ENCODE data around the gene TRAPPC3.

The TRAPPC3 gene

DNA sequence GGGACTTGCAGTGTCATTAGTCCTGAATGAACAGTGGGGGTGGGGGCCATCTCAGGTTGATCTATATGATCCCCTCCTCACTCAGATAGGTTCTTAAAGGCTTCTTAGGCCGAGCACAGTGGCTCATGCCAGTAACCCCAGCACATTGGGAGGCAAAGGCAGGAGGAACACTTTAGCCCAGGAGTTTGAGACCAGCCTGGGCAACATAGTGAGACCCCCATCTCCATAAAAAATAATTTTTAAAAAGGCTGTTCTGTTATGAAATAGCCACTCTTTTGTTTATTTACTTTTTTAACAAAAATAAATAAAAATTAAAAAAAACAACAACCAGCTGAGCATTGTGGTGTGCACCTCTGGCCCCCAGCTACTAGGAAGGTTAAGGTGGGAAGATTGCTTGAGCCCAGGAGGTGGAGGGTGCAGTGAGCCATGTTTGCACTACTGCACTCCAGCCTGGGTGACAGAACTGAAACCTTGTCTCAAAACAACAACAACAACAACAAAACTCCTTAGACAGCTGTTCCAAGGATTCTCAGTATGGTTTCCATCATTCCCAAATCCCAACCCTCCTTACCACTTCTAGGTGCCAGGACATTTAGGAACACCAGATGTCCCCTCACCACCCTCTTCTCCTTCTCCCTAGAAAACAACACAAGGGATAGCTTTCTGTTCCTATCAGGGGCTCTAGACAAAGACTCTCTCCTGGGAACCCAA, 2.0 kb upstream of the TRAPPC3 start:
- no peak for DNase-seq

DNA sequence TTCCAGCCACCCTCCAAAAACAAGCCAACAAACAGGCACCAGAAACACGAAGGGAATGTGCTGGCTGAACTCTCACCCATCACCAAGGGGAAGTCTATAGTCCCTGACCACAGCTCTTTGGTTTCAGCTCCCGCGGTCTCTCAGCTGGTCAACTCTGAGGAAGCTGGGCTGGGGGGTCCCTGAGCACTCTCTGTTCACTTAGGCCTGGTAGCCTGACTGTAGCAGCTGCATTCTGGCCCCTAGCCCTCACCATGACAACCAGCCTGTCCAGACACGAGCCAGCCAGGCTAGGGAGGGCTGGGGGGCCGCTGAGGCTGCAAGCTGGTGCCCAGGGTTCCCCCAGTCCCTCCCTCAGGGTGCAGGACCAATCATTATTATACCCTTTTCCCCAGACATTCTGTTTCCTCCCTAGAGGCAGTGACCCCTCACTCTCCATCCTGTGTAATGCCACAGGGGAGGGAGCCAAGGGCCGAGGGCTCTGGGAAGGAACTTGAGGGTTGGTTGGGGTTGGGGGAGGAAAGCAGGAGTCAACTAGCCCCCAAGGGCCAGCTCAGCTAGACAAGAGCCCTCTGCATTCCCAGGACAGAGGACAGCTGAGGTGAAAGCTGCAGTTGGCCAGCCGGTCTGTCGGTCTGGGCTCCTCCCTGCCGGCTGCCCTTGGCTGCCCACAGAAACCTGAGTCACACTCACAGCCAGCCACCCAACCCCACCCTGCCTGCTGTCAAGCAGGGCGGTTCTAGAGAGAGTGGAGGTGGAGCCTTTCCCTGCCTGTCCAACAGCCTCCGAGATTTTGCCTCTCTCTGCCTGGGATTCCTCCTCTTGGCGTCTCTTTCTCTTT, 1.2 kb upstream of the TRAPPC3 start:
- peak; percentile 57 for DNase-seq

DNA sequence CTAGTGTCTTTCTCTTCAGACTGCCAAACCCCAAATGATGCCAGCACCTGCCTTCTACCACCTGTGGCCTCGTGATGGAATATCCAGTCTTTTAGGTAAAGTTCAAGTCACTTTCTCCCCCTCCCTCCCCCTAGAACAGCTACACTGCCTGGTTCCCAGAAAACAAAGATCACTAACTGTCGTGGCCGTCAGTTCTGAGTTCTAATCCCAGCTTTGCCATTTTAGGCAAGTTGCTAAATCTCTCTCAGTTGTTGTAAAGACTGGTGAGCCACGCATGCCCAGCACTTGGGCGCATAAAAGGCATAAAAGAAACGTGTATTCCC, 648 bp upstream of the TRAPPC3 start:
- no peak for DNase-seq

DNA sequence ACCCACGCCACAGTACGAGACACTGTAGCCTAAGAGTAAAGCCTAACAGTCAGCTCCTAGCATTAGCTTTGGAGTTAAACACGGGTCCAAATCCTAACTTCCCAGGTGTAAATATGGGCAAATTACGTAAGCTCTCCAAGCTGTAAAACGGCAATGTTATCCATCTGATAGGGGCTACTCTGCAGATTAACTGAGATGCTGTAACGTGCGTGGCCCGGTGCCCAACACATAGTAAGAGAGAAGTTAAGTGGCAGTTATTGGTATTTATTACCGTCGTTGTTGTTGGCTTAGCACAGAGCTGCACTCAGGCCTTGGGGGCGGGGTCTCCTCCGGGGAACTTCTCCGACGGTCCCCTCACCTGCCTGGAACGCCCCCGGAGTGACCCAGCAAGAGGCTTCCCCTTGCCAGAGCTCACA, 457 bp downstream of the TRAPPC3 start:
- DNase-seq, result no peak

DNA sequence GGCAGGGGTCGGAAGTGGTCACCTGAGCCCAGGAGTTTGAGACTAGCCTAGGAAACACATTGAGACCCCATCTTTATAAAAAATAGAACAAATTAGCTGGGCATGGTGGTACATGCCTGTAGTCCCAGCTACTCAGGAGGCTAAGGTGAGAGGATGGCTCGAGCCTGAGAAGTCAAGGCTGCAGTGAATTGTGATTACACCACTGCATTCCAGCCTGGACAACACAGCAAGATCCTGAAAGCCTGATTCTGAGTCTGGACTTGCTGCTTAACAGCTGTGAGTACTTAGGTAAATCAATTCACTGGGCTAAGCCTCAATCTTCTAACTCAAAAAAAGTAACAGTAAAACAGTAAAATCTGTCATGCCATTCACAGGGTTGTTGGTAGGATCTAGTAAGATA, 4.9 kb downstream of the TRAPPC3 start:
- DNase-seq, result no peak

DNA sequence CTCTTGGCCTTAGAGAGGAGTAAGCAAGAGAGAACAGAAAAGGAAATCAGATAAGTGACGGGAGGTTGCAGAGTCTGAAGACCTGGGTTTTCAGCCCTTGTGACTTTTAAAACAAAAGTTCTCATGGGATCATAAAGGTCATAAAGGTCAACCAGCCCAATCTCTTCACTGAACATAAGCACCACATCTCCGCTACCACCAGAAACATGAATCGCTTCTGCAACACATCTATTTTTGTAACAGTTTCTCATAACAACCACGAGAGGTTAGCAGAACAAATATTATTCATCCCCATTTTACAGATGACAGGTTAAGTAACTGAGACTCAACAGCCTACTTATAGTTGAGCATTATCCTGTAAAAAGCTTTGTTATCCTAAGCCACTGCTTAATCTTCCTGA, 5.9 kb downstream of the TRAPPC3 start:
- DNase-seq, result no peak

DNA sequence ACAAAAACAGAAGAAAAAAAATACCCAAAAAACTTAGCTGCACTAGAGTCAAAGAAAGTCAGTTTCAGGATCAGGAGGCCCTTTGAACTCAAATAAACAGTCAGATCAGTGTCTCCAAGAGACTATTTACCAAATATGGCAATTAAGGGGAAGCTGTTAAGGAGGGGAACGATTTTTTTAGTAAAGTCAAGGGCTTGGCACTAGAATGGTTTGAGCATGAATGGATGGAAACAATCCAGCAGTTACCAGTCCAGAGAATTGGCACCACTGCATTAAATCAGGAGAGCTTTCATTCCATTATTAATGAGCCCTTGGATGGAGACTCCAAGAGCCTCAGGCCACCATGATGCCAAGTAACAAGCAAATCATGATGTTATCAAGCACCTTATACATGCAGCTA, 7.2 kb downstream of the TRAPPC3 start:
- no peak for DNase-seq

DNA sequence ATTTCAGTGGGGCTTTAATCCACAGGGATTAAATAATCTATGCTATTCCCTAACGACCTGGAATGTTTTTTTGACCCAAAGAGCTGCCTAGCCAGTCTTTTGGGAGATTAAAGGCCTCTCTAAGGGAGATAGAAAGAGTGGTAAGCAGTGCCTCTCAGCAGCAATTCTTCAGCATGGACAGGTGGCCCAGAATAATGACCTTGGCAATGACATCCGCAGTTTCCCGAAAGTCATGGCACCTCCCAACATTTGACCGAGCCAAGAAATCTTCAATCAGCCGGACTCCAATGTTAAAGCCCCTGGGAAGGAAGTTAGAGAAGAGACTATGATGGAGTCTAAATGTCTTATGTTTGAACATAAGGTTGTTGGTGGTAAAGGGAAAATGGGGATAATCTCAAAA, 9.8 kb downstream of the TRAPPC3 start:
- no peak for DNase-seq

DNA sequence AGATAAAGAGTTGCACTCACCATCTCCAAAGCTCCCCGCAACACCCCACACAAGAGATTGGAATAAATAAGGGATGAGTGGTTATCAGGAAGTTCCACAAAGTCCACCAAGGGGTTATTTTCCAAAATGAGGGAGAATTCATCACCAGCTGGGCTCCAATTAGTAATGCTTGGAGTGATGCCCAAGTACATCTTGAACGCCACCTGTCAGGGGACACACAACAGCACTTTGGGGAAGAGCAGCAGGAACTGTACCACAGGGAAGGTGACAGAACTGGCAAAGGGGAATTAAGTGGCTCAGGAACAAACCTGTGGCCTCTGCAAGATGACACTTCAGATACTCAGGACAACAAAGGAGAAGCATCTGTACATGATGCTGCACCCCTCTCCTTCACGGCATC, 11.5 kb downstream of the TRAPPC3 start:
- DNase-seq, result no peak

DNA sequence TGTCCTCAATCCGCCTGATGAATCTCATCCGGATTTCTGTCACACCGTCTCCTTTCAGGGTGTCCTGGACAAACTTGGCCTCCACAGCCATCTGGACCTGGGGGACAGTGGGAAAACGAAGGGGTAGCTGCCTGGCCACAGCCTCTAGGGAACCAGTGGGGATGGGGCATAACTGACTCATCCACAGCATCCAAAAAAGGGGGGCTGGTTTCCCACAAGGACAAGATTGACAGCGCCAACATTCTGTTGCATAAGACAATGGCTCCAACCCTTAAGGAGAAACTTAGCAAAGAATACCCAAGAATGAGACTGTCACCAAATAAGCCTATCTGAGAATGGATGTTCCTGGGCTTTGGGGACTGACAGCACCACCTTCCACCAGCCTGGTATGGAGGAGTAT, 12.1 kb downstream of the TRAPPC3 start:
- DNase-seq, result no peak

DNA sequence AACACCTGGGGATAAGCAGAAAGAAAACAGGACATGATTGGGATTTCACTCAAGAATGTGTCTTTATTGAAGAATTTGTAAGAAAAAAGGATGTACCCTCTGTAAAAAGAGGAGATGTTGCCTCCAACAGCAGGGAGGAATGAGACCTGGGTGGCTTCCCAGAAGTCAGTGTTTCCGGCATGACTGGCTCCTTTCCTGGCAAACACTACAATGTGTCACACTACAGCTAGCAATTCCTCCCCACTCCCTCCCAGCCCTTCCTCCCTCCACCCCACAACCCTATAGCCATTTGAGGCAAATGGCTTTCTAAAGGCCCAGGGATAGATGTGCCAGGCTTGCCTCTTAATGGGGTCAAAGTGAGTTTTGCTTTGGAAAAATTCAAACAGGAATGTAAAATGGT, 12.8 kb downstream of the TRAPPC3 start:
- DNase-seq, result no peak

DNA sequence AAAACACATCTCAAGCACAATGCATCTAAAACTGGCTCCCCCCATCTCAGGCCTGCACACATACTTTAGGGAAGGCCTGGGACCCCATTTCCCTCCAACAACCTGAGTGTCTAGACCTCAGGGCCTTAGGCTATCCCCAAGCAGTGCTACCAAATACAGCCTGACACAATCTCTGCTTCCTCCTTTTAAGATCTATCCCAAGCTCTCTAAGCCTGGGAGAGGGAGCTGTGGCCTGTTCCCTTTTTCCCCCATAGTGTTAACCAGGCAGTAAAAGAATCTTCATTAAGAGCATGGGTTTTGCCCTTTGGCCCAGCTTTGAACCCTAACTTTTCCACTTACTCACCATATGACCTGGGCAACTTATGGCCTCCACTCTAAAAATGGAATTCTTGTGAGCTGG, 13.5 kb downstream of the TRAPPC3 start:
- DNase-seq, result no peak

DNA sequence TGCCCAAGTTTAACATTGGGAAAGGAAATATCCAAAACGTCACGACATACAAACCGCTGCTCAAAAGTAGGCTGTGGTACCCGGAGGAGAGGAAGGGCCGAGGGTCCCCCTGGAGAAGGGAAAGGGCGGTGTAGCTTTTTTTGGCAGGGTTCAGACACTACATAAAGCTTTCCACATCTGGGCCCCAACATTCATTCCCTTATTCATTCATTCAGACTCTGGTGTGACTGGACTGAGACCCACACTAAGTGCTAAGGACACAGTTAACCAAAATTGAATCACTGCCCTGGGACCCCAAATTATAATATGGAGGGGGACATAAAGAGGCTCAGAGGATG, 14.0 kb downstream of the TRAPPC3 start:
- no peak for DNase-seq

DNA sequence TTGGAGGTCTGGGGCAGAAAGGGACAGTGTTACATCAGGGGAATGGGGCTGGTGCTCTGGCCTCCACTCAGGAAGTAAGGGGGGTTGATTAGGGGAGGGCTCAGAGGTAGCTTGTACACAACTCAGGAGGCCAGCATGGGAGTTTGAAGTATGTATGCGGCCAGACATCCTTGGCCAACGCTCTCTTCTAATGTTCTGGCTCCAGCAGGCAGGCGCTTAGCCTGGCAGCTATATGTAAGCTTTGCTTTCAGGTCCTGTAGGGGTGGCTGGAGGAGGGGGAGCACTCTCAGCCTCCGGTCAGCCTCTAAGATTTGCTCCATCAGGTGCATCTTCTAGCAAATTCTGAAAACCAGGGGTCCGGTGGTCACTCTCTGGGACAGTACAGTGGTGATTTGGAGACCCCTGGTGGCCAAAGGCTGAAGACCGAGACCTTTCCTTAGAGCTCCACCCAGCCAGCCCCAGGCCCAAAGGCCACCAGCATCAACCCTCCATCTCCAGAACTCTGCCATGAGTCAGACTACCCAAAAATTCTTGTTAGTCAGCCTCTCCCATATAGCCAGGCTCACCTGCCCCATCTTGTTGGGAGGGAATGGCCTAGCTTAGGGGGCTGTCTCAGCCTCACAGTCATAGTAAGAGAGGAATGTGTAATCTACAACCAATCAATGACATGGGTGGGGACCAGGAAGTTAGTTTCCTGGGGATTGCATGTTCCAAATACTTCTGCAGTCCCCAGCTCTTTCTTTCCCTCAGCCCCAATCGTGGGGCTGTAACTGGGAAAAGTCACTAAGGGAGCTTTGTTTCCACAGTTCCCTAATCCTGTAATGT, 14.6 kb downstream of the TRAPPC3 start:
- no peak for DNase-seq

DNA sequence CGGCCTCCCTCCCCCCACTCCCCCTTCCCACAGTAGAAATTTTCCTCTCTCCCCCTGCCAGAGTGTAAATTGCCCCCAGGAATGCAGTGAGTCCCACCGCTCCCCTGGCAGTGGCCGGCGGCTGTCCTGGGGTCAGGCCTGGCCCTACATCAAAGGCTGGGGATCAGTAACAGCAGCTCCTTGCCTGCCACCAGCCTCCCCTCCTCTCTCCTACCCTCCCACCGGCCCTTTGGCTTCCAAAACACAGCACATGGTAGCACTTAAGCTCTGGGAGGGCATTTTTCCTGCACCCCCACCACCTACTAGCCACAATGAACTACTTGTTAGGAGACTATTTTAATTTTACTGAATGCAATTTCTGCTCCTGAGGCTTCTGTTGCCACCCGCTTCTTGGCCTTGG, 15.3 kb downstream of the TRAPPC3 start:
- no peak for DNase-seq

DNA sequence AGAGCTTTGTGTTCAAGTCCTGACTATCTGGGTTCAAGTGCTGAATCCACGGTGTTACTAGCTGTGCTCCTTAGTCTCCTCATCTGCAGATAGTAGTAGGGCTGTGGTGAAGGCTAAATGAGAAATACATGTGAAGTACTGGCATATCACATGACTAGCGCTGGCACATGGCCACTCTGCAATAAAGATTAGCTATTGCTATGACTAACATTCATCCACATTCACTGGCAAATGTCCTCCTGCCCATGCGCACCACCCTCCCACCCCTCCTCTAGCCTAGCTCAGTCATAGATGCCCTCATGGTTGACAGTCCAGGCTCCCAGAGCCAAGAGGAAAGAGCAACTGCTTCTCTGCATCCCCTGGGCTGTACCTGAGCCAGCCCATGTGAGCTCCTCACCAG, 15.8 kb downstream of the TRAPPC3 start:
- no peak for DNase-seq

DNA sequence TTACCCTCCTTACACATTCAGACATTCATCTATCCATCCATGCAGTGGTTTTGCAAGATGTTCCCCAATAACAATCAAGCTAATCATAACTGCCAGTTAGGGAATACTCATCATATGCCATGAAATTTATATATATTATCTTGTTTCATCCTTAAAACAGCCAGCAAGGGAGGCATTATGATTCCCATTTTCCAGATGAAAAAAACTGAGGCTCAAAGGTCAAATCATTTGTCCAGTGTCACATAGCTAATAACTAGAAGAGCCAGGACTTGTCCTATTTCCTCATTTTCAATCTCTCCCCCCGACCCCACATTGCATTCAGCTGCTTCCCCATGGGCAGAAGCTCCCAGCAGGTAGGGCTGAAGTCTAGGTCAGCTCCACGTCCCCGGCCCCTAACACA, 17.3 kb downstream of the TRAPPC3 start:
- DNase-seq, result no peak

DNA sequence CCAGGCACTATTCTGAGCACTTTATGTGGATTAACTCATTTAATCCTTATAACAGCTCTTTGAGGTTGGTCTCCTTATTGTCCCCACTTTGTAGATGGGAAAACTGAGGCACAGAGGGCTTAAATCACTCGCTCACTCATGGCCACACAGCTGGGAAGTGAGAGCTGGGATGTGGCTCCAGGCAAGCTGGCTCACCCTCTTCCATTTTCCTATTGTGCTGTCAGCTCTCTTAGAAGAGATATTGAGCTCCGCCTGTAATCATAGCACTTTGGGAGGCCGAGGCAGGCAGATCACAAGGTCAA, 20.4 kb downstream of the TRAPPC3 start:
- no peak for DNase-seq

DNA sequence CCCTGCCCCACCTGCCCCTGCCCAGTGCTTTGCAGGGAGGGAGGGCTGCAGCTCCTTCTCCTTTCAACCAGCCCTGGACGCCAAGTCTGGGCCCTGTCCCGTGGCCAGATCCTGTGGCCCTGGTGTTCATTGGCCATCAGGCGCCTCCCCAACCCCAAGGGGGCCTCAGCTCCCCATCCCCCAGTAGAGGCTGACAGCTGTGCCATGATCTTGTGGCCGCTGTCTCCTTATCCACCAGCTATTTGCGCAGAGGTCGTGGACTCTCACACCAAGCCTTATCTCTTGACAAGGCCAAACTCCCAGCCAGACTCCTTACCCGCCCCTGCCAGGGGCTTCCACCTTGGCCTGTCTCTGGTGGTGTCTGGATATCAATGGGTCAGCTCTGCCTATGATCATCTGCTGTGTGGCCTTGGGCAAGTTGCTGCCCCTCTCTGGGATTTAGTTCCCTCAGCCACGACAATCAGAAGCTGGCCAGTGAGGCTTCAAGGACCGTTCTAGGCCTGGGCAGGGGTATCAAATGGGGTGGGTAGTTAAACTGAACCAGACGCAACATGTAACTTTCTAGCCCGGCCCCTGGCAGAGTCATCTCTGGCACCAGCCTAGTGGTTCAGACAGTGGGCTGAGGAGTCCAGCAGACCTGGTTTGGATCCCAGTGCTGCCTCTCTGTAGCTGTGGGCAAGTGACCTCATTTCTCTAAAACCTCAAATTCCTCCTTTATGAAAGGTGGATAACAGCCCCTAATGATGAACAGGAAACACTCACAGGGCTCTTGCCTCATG, 21.0 kb downstream of the TRAPPC3 start:
- DNase-seq, result no peak

DNA sequence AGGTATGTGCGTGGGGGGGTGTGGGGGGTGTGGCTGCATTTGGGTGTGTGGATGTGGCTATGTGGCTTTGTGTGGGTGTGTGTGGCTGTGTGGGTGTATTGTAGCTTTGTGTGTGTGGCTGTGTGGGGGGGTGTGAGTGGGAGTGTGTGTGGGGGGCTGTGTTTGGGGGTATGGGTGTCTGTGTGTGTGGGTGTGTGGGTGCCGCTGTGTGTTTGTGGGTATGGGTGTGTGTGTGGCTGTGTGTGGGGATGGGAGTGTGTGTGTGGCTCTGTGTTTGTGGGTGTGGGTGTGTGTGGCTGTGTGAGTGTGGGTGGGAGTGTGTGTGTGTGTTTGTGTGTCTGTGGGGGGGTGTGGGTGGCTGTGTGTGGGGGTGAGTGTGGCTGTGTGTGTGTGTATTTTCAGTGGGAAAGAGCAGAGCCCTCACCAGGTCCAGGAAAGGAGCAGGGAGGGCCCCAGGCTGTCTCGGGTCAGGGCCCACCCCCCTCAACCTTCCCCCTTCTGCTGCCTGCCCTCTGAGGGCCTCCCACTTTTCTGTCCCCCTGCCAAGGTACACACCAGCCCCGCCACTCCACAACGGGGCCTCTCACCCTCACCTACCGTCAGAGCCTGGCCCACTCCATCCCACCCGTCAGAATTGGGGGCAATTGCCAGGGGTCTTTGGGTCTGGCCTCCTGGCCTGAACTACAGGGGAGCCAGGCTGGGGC, 22.3 kb downstream of the TRAPPC3 start:
- DNase-seq, result no peak

DNA sequence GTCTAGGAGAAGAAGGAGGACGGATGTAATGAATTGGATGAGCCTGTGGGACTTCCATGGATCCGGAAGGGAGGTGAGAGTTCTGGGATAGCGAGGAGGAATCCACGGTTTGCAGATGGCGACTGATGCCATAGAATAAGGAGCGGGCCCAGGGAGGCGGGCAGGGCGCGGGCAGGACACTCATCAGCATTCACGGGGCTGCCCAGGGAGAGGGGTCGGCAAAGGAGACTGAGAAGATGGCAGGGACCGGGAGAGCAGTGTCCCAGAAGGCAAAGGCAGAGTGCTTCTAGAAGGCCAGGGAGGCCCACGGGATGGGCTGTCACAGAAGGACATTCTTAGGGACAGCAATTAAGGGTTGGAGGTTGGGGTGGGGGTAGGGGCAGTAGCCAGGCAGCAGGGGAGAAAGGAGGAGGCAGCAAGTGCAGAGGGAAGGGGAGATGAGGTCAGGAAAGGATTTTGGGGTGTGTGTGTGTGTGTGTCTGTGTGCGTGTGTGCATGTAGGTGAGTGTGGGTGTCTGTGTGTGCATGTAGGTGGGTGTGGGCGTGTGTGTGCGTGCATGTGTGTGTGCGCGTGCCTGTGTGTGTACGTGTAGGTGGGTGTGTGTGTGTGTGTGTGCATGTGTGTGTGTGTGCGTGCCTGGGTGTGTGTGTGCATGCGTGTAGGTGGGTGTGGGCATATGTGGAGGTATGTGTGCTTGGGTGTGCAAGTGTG, 23.1 kb downstream of the TRAPPC3 start:
- DNase-seq, result no peak

Data from activated CD4-positive, alpha-beta T cell treated with anti-CD3 and anti-CD28 coated beads for 1 hour (primary cell).